Fibroblast of skin of left quadriceps (primary cell): ENCODE data around the gene SPEN.
"Not testable (repeated sequence)": the region's sequence is repeated elsewhere in the genome, so short reads cannot be mapped to it uniquely, and the experiment has no call there.

Experiments used
- DNase-seq, 2 experiments: peaks; one replicate each; pipeline ENCODE4 v3.0.0-alpha.2; 2013; ENCODE audit warnings: low read depth in 2 of 2

The SPEN gene

DNA sequence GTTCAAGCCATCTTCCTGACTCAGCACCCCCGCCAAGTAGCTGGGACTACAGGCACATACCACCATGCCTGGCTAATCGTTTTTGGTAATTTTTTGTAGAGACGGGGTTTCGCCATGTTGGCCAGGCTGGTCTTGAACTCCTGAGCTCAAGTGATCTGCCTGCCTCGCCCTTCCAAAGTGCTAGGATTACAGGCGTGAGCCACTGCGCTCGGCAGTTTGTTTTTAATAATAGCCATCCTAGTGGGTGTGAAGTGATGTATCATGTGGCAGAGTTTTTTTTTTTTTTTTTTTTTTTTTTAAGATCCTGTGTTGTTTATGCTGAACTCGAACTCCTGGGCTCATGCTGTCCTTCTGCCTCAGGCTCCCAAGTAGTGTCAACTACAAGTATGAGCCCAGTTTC is 51.8 kb downstream of the SPEN start:
- DNase-seq, result no peak

DNA sequence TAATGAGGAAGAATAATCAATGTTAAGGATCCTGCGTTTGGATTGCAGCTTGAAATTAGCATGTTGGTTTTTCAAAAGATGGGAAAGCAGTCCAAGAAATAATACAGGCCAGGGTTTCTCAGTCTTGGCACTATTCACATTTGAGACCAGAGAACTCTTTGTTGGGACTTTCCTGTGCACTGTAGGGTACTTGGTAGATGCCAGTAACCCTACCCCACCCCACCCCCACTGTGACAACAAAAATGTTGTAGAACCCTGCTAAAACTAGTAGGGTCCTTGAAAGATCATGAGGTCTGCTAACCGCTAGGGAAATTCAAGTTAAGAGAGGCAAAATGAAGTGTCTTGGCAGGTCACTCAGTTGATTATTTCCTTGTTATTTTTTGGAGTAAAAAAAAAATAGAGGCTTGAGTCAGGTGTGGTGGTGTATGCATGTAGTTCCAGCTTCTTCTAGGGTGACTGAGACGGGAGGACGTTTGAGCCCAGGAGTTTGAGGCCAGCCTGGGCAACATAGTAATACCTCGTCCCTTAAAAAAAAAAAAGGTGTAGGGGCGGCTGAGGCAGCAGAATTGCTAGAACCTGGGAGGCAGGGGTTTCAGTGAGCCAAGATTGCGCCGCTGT is 53.3 kb downstream of the SPEN start:
- no peak for DNase-seq

DNA sequence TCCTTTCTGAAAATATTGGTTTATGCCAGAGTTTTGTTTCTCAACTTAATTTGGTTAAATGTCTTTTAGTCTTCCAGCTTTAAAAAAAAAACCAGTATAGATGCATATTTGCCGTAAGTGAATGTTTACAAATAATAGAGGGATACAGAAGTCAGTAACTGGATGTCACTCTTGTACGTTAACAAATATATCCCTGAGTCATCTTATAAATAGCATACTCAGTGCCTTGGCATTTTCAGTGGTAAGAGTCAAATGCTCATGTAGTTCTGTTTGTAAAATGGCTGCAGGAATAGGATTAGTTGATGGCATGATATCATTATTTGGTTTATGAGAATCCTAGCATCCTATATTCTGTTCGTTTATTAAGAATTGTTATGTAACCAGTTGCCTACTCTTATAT is 55.4 kb downstream of the SPEN start:
- no peak for DNase-seq

DNA sequence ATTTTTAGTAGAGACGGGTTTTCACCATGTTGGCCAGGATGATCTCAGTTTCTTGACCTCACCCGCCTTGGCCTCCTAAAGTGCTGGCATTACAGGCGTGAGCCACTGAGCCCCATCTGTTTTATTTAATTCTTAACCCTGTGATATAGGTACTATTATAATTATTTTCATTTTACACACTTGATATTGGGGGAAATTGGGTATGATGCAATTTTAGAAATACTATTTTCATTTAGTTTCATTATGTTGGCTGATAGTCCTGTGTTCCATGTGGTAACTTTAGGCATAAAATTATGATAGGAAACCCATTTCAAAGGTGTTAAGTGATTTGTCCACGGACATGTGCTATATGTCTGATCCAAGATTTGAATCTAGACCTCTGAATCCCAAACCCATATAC is 61.1 kb downstream of the SPEN start:
- DNase-seq, result no peak

DNA sequence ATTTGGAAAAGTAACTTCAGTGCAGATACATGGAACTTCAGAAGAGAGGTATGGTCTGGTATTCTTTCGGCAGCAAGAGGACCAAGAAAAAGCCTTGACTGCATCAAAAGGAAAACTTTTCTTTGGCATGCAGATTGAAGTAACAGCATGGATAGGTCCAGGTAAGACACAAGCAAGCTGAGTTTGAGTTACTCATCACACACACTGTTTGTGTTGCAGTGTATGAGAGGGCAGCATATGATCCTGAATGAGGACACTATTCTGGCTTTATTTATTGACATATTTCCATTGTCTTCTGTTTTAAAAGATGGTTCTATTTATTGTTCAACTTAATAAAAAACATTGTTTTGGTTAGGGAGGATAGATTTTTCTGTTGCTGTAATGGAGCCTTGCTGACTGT is 63.6 kb downstream of the SPEN start:
- DNase-seq, result no peak

DNA sequence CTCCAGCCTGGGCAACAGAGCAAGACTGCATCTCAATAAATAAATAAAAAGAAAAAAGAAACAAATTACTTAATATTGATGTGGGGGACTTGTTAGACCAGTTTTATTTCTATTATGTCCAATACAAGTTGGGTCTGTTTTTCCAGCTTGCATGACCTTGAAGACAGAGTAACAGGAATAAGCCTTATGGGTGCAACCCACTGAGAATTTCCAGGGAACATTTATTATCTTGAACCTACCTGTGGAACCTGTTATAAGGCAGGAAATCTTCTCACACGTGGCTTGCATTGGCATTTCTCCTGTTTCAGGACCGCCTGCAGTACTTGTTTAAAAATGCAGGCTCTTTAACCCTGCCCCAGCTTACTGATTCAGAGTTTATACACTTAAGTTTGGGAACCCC is 64.4 kb downstream of the SPEN start:
- no peak for DNase-seq

DNA sequence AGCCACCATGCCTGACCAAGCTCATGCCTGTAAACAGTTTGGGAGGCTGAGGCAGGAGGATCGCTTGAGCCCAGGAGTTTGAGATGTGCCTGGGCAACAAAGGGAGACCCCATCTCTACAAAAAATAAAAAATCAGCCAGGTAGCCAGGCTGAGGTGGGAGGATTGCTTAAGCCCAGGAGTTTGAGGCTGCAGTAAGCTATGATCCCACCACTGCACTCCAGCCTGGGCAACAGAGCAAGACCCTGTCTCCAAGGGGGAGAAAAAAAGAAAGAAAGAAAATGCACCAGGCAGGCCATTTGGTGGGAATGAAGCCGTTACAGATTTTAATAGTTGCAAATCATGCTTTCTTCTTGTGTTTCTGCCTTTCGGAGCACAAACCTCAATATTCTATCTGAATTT is 66.1 kb downstream of the SPEN start:
- DNase-seq, result not testable (repeated sequence)

DNA sequence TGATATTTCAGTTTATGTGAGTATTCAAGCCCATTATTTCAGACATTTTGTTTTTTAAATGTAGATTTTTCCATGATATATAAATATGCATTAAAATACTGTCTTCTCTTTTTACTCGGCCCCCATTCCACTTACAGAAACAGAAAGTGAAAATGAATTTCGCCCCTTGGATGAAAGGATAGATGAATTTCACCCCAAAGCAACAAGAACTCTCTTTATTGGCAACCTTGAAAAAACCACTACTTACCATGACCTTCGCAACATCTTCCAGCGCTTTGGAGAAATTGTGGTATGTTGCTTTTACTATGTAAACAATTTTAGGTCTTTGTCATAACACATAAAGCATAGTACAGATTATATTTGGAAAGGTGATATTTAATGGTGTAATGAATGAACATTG is 68.5 kb downstream of the SPEN start:
- no peak for DNase-seq

DNA sequence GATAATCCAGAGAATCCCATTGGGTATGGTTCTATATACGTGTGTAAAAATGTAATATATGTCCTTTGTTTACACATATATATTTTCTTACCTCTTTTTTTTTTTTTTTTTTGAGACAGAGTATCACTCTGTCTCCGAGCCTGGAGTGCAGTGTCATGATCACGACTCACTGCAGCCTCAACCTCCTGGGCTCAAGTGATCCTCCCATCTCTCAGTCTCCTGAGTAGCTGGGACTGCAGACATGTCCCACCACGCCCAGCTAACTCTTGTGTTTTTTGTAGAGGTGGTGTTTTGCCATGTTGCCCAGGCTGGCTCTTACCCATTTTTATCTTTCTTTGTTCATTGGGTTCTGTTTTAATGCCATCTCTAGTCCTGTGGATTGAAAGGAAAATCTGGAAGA is 68.9 kb downstream of the SPEN start:
- no peak for DNase-seq

DNA sequence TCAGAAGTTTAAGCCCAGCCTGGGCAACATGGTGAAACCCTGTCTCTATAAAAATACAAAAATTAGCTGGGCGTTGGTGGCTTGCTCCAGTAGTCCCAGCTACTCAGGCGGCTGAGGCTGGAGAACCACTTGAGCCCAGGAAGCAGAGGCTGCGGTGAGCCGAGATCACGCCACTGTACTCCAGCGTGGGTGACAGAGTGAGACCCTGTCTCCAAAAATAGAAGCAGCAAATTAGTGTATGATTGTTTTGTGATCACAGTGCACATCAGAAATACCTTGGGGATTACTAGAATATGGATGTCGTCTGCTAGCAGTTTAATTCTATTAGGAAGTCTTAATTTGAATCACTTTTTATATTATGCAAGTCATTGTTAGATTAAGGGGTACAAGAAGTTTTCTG is 69.4 kb downstream of the SPEN start:
- no peak for DNase-seq

DNA sequence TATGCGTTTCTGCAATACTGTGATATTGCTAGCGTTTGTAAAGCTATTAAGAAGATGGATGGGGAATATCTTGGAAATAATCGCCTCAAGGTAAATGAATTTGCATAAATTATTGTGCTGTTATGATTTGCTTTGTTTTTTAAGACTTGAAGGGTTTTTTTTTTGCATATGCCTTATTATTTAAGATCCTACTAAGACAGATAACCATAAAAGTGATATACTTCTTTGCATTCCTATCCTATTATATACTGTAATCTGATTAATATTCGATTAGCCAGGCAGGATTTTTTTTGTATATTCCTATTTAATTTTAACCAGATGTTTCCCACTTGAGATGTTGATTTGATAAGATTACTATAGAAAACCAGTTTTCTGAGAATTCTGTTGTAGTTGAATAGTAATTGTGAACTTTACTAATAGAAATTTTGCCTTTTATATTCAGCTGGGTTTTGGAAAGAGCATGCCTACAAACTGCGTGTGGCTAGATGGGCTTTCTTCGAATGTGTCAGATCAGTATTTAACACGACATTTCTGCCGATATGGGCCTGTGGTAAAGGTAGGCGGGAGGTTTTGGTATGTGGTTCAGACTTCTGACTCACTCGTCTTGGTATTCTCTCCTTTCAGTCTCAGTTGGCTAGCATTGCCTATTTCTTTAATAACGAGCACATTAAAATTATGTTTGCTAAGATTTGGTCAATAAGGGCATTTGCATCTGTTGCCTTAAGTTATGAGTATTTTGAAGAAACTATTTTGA is 71.6 kb downstream of the SPEN start:
- peak; percentile 75 to 78 for DNase-seq

DNA sequence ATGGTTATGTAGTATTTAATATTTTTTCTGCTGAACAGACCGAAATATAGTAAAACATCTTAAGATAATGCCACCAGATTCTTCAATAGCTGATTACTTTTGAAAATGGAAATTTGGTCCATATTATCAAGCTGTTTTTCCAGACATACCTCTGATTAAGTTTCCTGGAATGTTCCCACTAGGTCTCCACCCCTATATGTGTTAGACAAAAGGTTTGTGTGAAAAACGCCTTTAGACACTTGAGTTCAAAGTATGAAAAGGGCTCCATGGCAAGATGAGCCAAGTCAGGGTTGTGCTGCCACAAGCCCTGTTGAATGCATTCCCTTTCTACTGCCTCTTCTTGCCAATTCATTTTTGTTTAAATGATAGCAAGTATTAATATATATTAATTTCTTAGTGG is 75.7 kb downstream of the SPEN start:
- peak; percentile 14 to 28 for DNase-seq

DNA sequence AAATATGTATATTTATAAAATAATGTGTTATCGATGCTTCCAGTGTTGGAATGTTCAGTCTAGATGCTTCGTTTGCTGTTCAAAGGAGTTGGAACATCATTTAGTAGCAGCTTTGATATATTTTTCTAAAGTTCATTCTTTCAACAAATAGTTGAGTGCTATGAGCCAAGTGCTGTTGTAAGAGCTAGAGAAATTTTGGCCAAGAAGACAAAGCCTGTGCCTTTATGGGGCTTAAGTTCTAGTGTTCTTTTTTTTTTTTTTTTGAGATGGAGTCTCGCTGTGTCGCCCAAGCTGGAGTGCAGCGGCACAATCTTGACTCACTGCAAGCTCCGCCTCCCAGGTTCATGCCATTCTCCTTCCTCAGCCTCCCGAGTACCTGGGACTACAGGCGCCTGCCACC is 78.9 kb downstream of the SPEN start:
- not testable (repeated sequence) for DNase-seq

DNA sequence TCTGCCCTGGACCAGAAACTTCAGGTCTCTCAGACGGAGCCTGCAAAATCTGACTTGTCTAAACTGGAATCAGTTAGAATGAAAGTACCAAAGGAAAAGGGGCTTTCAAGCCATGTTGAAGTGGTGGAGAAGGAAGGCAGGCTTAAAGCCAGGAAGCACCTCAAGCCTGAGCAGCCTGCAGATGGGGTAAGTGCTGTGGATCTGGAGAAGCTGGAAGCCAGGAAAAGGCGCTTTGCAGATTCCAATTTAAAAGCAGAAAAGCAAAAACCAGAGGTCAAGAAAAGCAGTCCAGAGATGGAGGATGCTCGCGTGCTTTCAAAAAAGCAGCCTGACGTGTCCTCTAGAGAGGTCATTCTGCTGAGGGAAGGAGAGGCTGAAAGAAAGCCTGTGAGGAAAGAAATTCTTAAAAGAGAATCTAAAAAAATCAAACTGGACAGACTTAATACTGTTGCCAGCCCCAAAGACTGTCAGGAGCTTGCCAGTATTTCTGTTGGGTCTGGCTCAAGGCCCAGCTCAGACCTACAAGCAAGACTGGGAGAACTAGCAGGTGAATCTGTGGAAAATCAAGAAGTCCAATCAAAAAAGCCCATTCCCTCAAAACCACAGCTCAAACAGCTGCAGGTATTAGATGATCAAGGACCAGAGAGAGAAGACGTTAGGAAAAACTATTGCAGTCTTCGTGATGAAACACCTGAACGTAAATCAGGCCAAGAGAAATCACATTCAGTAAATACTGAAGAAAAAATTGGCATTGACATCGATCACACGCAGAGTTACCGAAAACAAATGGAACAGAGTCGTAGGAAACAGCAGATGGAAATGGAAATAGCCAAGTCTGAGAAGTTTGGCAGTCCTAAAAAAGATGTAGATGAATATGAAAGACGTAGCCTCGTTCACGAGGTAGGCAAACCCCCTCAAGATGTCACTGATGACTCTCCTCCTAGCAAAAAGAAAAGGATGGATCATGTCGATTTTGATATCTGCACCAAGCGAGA is 81.8 kb downstream of the SPEN start:
- DNase-seq, result no peak

DNA sequence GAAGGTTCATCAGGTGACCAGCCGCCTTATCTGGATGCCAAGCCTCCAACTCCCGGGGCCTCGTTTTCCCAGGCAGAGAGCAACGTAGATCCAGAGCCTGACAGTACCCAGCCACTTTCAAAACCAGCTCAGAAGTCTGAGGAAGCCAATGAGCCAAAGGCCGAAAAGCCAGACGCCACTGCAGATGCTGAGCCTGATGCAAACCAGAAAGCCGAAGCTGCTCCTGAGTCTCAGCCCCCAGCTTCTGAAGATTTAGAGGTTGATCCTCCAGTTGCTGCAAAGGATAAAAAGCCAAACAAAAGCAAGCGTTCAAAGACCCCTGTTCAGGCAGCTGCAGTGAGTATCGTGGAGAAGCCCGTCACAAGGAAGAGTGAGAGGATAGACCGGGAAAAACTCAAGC is 83.9 kb downstream of the SPEN start:
- DNase-seq, result no peak

DNA sequence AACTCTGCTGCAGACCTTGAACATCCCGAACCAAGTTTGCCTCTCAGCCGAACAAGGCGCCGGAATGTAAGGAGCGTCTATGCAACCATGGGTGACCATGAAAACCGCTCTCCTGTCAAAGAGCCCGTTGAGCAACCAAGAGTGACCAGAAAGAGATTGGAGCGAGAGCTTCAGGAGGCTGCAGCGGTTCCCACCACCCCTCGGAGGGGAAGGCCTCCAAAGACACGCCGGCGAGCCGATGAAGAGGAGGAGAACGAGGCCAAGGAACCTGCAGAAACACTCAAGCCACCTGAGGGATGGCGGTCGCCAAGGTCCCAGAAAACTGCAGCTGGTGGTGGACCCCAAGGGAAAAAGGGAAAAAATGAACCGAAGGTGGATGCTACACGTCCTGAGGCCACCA is 84.4 kb downstream of the SPEN start:
- no peak for DNase-seq

DNA sequence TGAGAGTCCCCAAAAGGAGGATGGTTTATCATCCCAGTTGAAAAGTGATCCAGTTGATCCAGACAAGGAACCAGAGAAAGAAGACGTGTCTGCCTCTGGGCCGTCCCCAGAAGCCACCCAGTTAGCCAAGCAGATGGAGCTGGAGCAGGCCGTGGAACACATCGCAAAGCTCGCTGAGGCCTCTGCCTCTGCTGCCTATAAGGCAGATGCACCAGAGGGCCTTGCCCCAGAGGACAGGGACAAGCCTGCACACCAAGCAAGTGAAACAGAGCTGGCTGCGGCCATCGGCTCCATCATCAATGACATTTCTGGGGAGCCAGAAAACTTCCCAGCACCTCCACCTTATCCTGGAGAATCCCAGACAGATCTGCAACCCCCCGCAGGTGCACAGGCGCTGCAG is 85.1 kb downstream of the SPEN start:
- DNase-seq, result no peak

DNA sequence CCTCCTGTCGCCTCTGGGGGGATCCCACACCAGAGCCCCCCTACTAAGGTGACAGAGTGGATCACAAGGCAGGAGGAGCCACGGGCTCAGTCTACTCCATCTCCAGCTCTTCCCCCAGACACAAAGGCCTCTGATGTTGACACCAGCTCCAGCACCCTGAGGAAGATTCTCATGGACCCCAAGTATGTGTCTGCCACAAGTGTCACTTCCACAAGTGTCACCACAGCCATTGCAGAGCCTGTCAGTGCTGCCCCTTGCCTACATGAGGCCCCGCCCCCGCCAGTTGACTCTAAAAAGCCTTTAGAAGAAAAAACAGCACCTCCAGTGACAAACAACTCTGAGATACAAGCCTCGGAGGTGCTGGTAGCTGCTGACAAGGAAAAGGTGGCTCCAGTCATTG is 86.2 kb downstream of the SPEN start:
- no peak for DNase-seq

DNA sequence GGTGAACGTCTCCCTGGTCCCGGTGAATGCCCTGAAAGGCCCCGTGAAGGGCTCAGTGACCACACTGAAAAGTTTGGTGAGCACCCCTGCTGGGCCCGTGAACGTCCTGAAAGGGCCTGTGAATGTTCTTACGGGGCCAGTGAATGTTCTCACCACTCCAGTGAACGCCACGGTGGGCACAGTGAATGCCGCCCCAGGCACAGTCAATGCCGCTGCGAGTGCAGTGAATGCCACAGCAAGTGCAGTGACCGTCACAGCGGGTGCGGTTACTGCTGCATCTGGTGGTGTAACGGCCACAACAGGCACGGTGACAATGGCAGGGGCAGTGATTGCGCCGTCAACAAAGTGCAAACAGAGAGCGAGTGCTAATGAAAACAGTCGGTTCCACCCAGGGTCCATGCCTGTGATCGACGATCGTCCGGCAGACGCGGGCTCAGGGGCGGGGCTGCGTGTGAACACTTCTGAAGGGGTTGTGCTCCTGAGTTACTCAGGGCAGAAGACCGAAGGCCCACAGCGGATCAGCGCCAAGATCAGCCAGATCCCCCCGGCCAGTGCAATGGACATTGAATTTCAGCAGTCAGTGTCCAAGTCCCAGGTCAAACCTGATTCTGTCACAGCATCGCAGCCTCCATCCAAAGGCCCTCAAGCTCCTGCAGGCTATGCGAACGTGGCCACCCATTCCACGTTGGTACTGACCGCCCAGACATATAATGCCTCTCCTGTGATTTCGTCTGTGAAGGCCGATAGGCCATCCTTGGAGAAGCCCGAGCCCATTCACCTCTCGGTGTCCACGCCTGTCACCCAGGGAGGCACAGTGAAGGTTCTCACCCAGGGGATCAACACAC is 86.9 kb downstream of the SPEN start:
- DNase-seq, result no peak

DNA sequence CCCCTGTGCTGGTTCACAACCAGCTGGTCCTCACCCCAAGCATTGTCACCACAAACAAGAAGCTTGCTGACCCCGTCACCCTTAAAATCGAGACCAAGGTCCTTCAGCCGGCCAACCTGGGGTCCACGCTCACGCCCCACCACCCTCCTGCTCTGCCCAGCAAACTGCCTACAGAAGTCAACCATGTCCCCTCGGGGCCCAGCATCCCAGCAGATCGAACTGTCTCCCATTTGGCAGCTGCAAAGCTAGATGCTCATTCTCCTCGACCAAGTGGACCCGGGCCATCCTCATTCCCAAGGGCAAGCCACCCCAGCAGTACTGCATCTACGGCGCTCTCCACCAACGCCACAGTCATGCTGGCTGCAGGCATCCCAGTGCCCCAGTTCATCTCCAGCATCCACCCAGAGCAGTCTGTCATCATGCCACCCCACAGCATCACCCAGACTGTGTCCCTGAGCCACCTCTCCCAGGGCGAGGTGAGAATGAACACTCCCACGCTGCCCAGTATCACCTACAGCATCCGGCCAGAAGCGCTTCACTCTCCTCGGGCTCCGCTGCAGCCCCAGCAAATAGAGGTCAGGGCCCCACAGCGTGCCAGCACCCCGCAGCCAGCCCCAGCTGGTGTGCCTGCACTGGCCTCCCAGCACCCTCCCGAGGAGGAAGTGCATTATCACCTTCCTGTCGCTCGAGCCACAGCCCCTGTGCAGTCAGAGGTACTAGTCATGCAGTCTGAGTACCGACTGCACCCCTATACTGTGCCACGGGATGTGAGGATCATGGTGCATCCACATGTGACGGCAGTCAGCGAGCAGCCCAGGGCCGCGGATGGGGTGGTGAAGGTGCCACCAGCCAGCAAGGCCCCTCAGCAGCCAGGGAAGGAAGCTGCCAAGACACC is 87.8 kb downstream of the SPEN start:
- DNase-seq, result no peak

DNA sequence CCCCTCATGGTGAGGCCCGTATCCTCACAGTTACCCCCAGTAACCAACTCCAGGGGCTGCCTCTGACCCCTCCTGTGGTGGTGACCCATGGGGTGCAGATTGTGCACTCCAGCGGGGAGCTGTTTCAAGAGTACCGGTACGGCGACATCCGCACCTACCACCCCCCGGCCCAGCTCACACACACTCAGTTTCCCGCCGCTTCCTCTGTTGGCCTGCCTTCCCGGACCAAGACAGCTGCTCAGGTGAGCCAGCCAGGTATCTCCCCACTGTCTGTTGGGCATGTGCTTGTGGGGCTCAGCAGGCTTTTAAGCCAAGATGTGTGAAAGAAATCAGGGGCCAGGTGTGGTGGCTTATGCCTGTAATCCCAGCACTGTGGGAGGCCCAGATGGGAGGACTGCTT is 88.5 kb downstream of the SPEN start:
- no peak for DNase-seq
